HG03139 (cell line): ENCODE measurements around the gene EIF3J.
"Not testable (repeated sequence)": the region's sequence is repeated elsewhere in the genome, so short reads cannot be mapped to it uniquely, and the experiment has no call there.

Experiments used
- ATAC-seq: cut with Tn5 transposase; IDR thresholded peaks from one replicate; pipeline ENCODE4 v1.9.1; 2021; ENCODE audit not compliant: unreplicated experiment

The EIF3J gene

GRCh38 chr15:44536962-44537734, at the start of gene EIF3J:
Gene EIF3J (plus strand): TSS chr15:44537147. CDS start chr15:44537195, 48 bp downstream.
- peak; percentile 84 for ATAC-seq

GRCh38 chr15:44489464-44489863, 47.5 kb upstream of the EIF3J start:
- no peak for ATAC-seq

- ATAC-seq: no peak
Measured at GRCh38 chr15:44490622-44491021, 46.3 kb upstream of the EIF3J start.

- no peak for ATAC-seq
Measured at GRCh38 chr15:44492040-44492439, 44.9 kb upstream of the EIF3J start.

GRCh38 chr15:44492672-44493071, 44.3 kb upstream of the EIF3J start:
- no peak for ATAC-seq

GRCh38 chr15:44495562-44495961, 41.4 kb upstream of the EIF3J start:
- no peak for ATAC-seq

GRCh38 chr15:44500555-44500954, 36.4 kb upstream of the EIF3J start:
- ATAC-seq: no peak

- no peak for ATAC-seq
Measured at GRCh38 chr15:44501768-44502366, 35.1 kb upstream of the EIF3J start.

GRCh38 chr15:44516436-44516835, 20.5 kb upstream of the EIF3J start:
- ATAC-seq: no peak

- ATAC-seq: no peak
Measured at GRCh38 chr15:44519537-44519936, 17.4 kb upstream of the EIF3J start.

- ATAC-seq: no peak
Measured at GRCh38 chr15:44525018-44525417, 11.9 kb upstream of the EIF3J start.

GRCh38 chr15:44527241-44527640, 9.7 kb upstream of the EIF3J start:
- ATAC-seq: no peak

- no peak for ATAC-seq
Measured at GRCh38 chr15:44529864-44530604, 6.9 kb upstream of the EIF3J start.

GRCh38 chr15:44530653-44531052, 6.3 kb upstream of the EIF3J start:
- ATAC-seq: no peak

- ATAC-seq: not testable (repeated sequence)
Measured at GRCh38 chr15:44532275-44532674, 4.7 kb upstream of the EIF3J start.

- no peak for ATAC-seq
Measured at GRCh38 chr15:44532689-44533088, 4.3 kb upstream of the EIF3J start.

GRCh38 chr15:44535092-44535491, 1.9 kb upstream of the EIF3J start:
- ATAC-seq: no peak

GRCh38 chr15:44535523-44536301, 1.2 kb upstream of the EIF3J start:
- no peak for ATAC-seq

GRCh38 chr15:44536302-44536961, 515 bp upstream of the EIF3J start:
- ATAC-seq: peak; percentile 59

GRCh38 chr15:44537735-44538240, 841 bp downstream of the EIF3J start:
- no peak for ATAC-seq
